IMR-90 (cell line): Measurements from ENCODE around the gene RPL12. TPM values are rescaled to one million over a fixed set of nuclear protein-coding genes. Genes with fewer than 3 reads are reported as not detected.

Experiments used
- ATAC-seq: fragments of 200-7000 bp; cut with Tn5 transposase; 2 replicates; pipeline ENCODE4 v1.9.1; 2020; ENCODE audit warnings: low read depth, mild to moderate bottlenecking, moderate library complexity
- BruUV-seq: library from RNA; stranded (reverse); fragments of 400-500 nt; replicated peaks from 2 replicates; lab custom pipeline; 2021; lab: Mats Ljungman, UMichigan
- CTCF ChIA-PET: fragments of 300-600 bp; formaldehyde crosslinking; extraction: SDS; loops from one replicate; lab custom pipeline; 2021; ENCODE audit warnings: antibody characterized with exemption; lab: Yijun Ruan, JAX
- POLR2A ChIA-PET: fragments of 300-600 bp; sonication (Branson Sonifier 250); formaldehyde crosslinking; loops from one replicate; lab custom pipeline; 2022; ENCODE audit warnings: antibody characterized with exemption; ENCODE audit not compliant: unreplicated experiment; lab: Charles Lee
- DNase-seq: peaks from one replicate; pipeline ENCODE4 v3.0.0; 2013
- H2AFZ ChIP-seq: replicated peaks from 2 replicates; pipeline ENCODE3; 2013; ENCODE audit warnings: low read length, mild to moderate bottlenecking; ENCODE audit not compliant: poor library complexity
- H2AK5ac ChIP-seq: 2 replicates; pipeline ENCODE4 v1.6.1; 2013; ENCODE audit warnings: low read depth, low read length, inconsistent platforms
- H2AK9ac ChIP-seq: replicated peaks from 2 replicates; pipeline ENCODE3; 2013; ENCODE audit warnings: mild to moderate bottlenecking, low read depth, low read length, moderate library complexity; ENCODE audit not compliant: poor library complexity
- H2BK120ac ChIP-seq: 2 replicates; pipeline ENCODE4 v1.6.1; 2013; ENCODE audit warnings: low read depth, low read length, inconsistent platforms
- H2BK15ac ChIP-seq: 3 replicates; pipeline ENCODE4 v1.6.1; 2013; ENCODE audit warnings: low read depth, low read length, inconsistent platforms
- H2BK20ac ChIP-seq: 2 replicates; pipeline ENCODE4 v1.6.1; 2013; ENCODE audit warnings: low read depth, mild to moderate bottlenecking, inconsistent platforms, low read length, moderate library complexity
- H2BK5ac ChIP-seq: 2 replicates; pipeline ENCODE4 v1.6.1; 2013; ENCODE audit warnings: mild to moderate bottlenecking, low read depth, low read length, inconsistent platforms; ENCODE audit not compliant: poor library complexity, severe bottlenecking
- H3K14ac ChIP-seq: replicated peaks from 2 replicates; pipeline ENCODE4 v1.6.1; 2013; ENCODE audit warnings: low read depth, low read length, inconsistent platforms
- H3K18ac ChIP-seq: 2 replicates; pipeline ENCODE4 v1.6.1; 2013; ENCODE audit warnings: low read depth, low read length, control low read depth
- H3K23ac ChIP-seq: 2 replicates; pipeline ENCODE4 v1.6.1; 2013; ENCODE audit warnings: low read depth, low read length, inconsistent platforms
- H3K27ac ChIP-seq: 2 replicates; pipeline ENCODE4 v1.5.1; 2013; ENCODE audit warnings: mild to moderate bottlenecking, control low read depth, low read length; ENCODE audit not compliant: insufficient read depth
- H3K27me3 ChIP-seq: 2 replicates; pipeline ENCODE4 v1.6.1; 2013; ENCODE audit warnings: low read length; ENCODE audit not compliant: control insufficient read depth, insufficient read depth
- H3K36me3 ChIP-seq: 2 replicates; pipeline ENCODE4 v1.6.1; 2013; ENCODE audit warnings: low read length, mixed read lengths; ENCODE audit not compliant: control insufficient read depth, insufficient read depth
- H3K4ac ChIP-seq: 2 replicates; pipeline ENCODE4 v1.6.1; 2013; ENCODE audit warnings: low read depth, low read length, inconsistent platforms
- H3K4me1 ChIP-seq: 2 replicates; pipeline ENCODE4 v1.6.1; 2013; ENCODE audit warnings: low read length, mixed read lengths; ENCODE audit not compliant: control insufficient read depth, insufficient read depth
- H3K4me2 ChIP-seq: 2 replicates; pipeline ENCODE4 v1.6.1; 2013; ENCODE audit warnings: low read depth, mild to moderate bottlenecking, control low read depth, low read length, moderate library complexity
- H3K4me3 ChIP-seq: 2 replicates; pipeline ENCODE4 v1.5.1; 2013; ENCODE audit warnings: low read depth, mild to moderate bottlenecking, control low read depth, low read length, moderate library complexity; ENCODE audit not compliant: insufficient read depth
- H3K56ac ChIP-seq: 2 replicates; pipeline ENCODE4 v1.6.1; 2013; ENCODE audit warnings: low read length, inconsistent platforms; ENCODE audit not compliant: insufficient read depth; ENCODE audit errors: extremely low read depth
- H3K79me1 ChIP-seq, 2 experiments: 2 replicates each; pipeline ENCODE4 v1.6.1; 2013; ENCODE audit warnings: low read length in 2 of 2, inconsistent platforms in 1 of 2, low read depth in 1 of 2
- H3K9ac ChIP-seq: 2 replicates; pipeline ENCODE4 v1.6.1; 2013; ENCODE audit warnings: low read depth, low read length, control low read depth
- H3K9me1 ChIP-seq: 2 replicates; pipeline ENCODE4 v1.6.1; 2013; ENCODE audit warnings: low read length, inconsistent platforms; ENCODE audit not compliant: insufficient read depth
- H3K9me3 ChIP-seq: 2 replicates; pipeline ENCODE4 v1.6.1; 2013; ENCODE audit warnings: low read length; ENCODE audit not compliant: control insufficient read depth, insufficient read depth
- H4K20me1 ChIP-seq: 2 replicates; pipeline ENCODE4 v1.6.1; 2013; ENCODE audit warnings: low read length, inconsistent platforms; ENCODE audit not compliant: insufficient read depth
- H4K5ac ChIP-seq: 2 replicates; pipeline ENCODE4 v1.6.1; 2013; ENCODE audit warnings: mild to moderate bottlenecking, low read depth, low read length, control low read depth
- H4K8ac ChIP-seq, 2 experiments: 2 replicates each; pipeline ENCODE4 v1.6.1; 2013; ENCODE audit warnings: low read depth in 2 of 2, low read length in 2 of 2, control low read depth in 1 of 2, inconsistent platforms in 1 of 2
- H4K91ac ChIP-seq: 2 replicates; pipeline ENCODE4 v1.6.1; 2013; ENCODE audit warnings: low read depth, low read length, inconsistent platforms; ENCODE audit not compliant: insufficient read depth
- BHLHE40 ChIP-seq: fragments of 150-350 bp; IDR thresholded peaks from 2 replicates; pipeline ENCODE4 v1.6.1; 2016; ENCODE audit warnings: mild to moderate bottlenecking, low read depth, low read length
- CEBPB ChIP-seq: IDR thresholded peaks from 2 replicates; pipeline ENCODE4 v1.6.1; 2012; ENCODE audit warnings: low read depth, low read length, improper control_type of control experiment
- CHD1 ChIP-seq: IDR thresholded peaks from 2 replicates; pipeline ENCODE4 v1.6.1; 2012; ENCODE audit warnings: low read depth, low read length, improper control_type of control experiment
- CTCF ChIP-seq: conservative IDR thresholded peaks from 2 replicates; pipeline ENCODE4 v1.5.1; 2012; ENCODE audit warnings: mild to moderate bottlenecking, low read depth, low read length, improper control_type of control experiment
- ELK1 ChIP-seq: fragments of 150-350 bp; IDR thresholded peaks from 2 replicates; pipeline ENCODE4 v1.6.1; 2016; ENCODE audit warnings: low read depth, mild to moderate bottlenecking, low read length, moderate library complexity, borderline replicate concordance
- FOS ChIP-seq: fragments of 150-350 bp; IDR thresholded peaks from 2 replicates; pipeline ENCODE4 v1.6.1; 2016; ENCODE audit warnings: low read depth, low read length
- MAFK ChIP-seq: IDR thresholded peaks from 2 replicates; pipeline ENCODE4 v1.6.1; 2012; ENCODE audit warnings: low read depth, low read length, improper control_type of control experiment
- MAZ ChIP-seq: IDR thresholded peaks from 2 replicates; pipeline ENCODE4 v1.6.1; 2012; ENCODE audit warnings: low read depth, mild to moderate bottlenecking, low read length, improper control_type of control experiment, moderate library complexity, borderline replicate concordance
- MXI1 ChIP-seq: IDR thresholded peaks from 2 replicates; pipeline ENCODE4 v1.6.1; 2012; ENCODE audit warnings: low read depth, mild to moderate bottlenecking, low read length, moderate library complexity, borderline replicate concordance
- NFE2L2 ChIP-seq: fragments of 150-350 bp; IDR thresholded peaks from 2 replicates; pipeline ENCODE4 v1.6.1; 2016; ENCODE audit warnings: low read depth, mild to moderate bottlenecking, low read length
- POLR2A ChIP-seq: IDR thresholded peaks from 2 replicates; pipeline ENCODE4 v1.6.1; 2012; ENCODE audit warnings: mild to moderate bottlenecking, low read depth, low read length
- RAD21 ChIP-seq: IDR thresholded peaks from 2 replicates; pipeline ENCODE4 v1.6.1; 2012; ENCODE audit warnings: low read length, improper control_type of control experiment
- RCOR1 ChIP-seq: IDR thresholded peaks from 2 replicates; pipeline ENCODE4 v1.6.1; 2012; ENCODE audit warnings: mild to moderate bottlenecking, low read length, improper control_type of control experiment; ENCODE audit not compliant: insufficient replicate concordance
- RFX5 ChIP-seq: IDR thresholded peaks from 2 replicates; pipeline ENCODE4 v1.8.0; 2012; ENCODE audit warnings: low read depth, mild to moderate bottlenecking, low read length, moderate library complexity
- SMC3 ChIP-seq: fragments of 150-350 bp; IDR thresholded peaks from 2 replicates; pipeline ENCODE4 v1.6.1; 2016; ENCODE audit warnings: low read depth, mild to moderate bottlenecking, antibody characterized with exemption, low read length, moderate library complexity
- USF2 ChIP-seq: fragments of 150-350 bp; IDR thresholded peaks from 2 replicates; pipeline ENCODE4 v1.6.1; 2017; ENCODE audit warnings: mild to moderate bottlenecking, antibody characterized with exemption, low read length, low read depth
- WGBS, 2 experiments: methylation state at CpG; one replicate each; pipeline versions ENCODE4 v1.1.5 to v1.1.7; 2013; ENCODE audit warnings: missing lambda C conversion rate in 2 of 2; ENCODE audit not compliant: insufficient read length in 1 of 2; ENCODE audit errors: extremely low coverage in 2 of 2; 5-methylcytosine and 5-hydroxymethylcytosine counted together
- dilution Hi-C: fragments of 300-500 bp; cut with HindIII; formaldehyde crosslinking; loops from one replicate; pipeline ENCODE4 v1.14.3; 2018; ENCODE audit warnings: low sequenced_read_pairs; ENCODE audit not compliant: unreplicated experiment
- in situ Hi-C: fragments of 300-500 bp; cut with MboI; formaldehyde crosslinking; loops from 3 replicates; pipeline ENCODE4 v1.14.3; 2019; ENCODE audit warnings: low sequenced_read_pairs, inconsistent platforms, mixed read lengths
- intact Hi-C: fragments of 100-400 bp; cut with micrococcal nuclease; formaldehyde crosslinking; loops from 2 replicates; pipeline ENCODE4 v1.10.0; 2022
- polyA plus RNA-seq, 3 experiments: library from polyadenylated mRNA; depleted of rRNA; stranded (reverse); fragments of >200 nt; gene quantifications; 2 replicates each; pipeline ENCODE4 v1.2.3, GENCODE V29; 2012; ENCODE audit warnings: low replicate concordance in 1 of 3
- total RNA-seq: library from RNA; depleted of rRNA; stranded (reverse); fragments of >200 nt; gene quantifications from 2 replicates; pipeline ENCODE4 v1.2.3, GENCODE V29; 2012

Gene RPL12
- total and polyA plus RNA-seq, 2 of the 4 experiments (the other 2 are of a cell fraction): 1,864 to 2,379 TPM

GRCh38 chr9:127492616-127493015 is 41.4 kb upstream of the RPL12 start:
- no TSS peak for BruUV-seq
- intact Hi-C loops: no loop called here

More at GRCh38 chr9:127492616-127493015, 41.4 kb upstream of the RPL12 start:
- Histone ChIP-seq H2AK5ac (no peak overlapping the region), H3K4me1 (peaks cover 14% of the 10 kb centered on the region), H3K4me2 (no peak overlapping the region), H3K27ac (no peak overlapping the region), H2BK120ac (no peak overlapping the region), H2AK9ac (peak overlapping the region; percentile 40), H4K8ac (no peak overlapping the region), H2BK20ac (no peak overlapping the region), H2BK15ac (no peak overlapping the region), H3K9ac (no peak overlapping the region), H3K9me3 (no peaks in the 10 kb centered on the region), H3K4me3 (no peak overlapping the region), H4K91ac (no peak overlapping the region), H4K5ac (no peak overlapping the region), H3K27me3 (no peaks in the 10 kb centered on the region), H3K9me1 (peaks cover 7% of the 10 kb centered on the region; the same call in 1 of the 2 replicates), H4K20me1 (peaks cover 7% of the 10 kb centered on the region), H3K4ac (no peak overlapping the region), H3K56ac (no peak overlapping the region), H3K14ac (no peak overlapping the region), H2AFZ (no peak overlapping the region), H3K23ac (no peak overlapping the region), H3K79me1 (peaks cover 2 to 28% of the 10 kb centered on the region in 2 experiments; a peak in 1 of 4 replicates), H3K18ac (no peak overlapping the region), H2BK5ac (no peak overlapping the region), H3K36me3 (peaks cover 52% of the 10 kb centered on the region)
- POLR2A ChIA-PET: no interaction called here
- ATAC-seq: no peak
- in situ Hi-C loops: no loop called here
- DNase-seq: no peak
- dilution Hi-C loops: no loop called here
- CTCF ChIA-PET: no interaction called here
- 100% methylated on average over 2 of the region's 14 CpGs; no CpG with 5 or more reads in 1 of the 2 experiments for WGBS, 2 experiments
- TF ChIP-seq POLR2A (no peak), CTCF (no peak), MAZ (no peak), USF2 (no peak), CEBPB (no peak), RCOR1 (no peak), FOS (no peak), MAFK (no peak), ELK1 (no peak), SMC3 (no peak), RAD21 (no peak), RFX5 (no peak), CHD1 (no peak), BHLHE40 (no peak), NFE2L2 (no peak), MXI1 (no peak)
